H7 (cell line): Measurements from ENCODE around the gene CNTNAP2. TPM values are rescaled to one million over a fixed set of nuclear protein-coding genes. Genes with fewer than 3 reads are reported as not detected.

ENCODE experiments used
- DNase-seq: peaks from one replicate; pipeline ENCODE4 v3.0.0; 2012
- H3K27me3 ChIP-seq: 2 replicates; pipeline ENCODE4 v1.6.0; 2011; ENCODE audit warnings: mild to moderate bottlenecking, low read length; ENCODE audit not compliant: control insufficient read depth, insufficient read depth
- H3K36me3 ChIP-seq: replicated peaks from 2 replicates; pipeline ENCODE4 v1.5.1; 2011; ENCODE audit warnings: low read length; ENCODE audit not compliant: control insufficient read depth, insufficient read depth
- H3K4me3 ChIP-seq: 2 replicates; pipeline ENCODE4 v1.5.1; 2011; ENCODE audit warnings: low read depth, mild to moderate bottlenecking, control low read depth, low read length, moderate library complexity; ENCODE audit not compliant: insufficient read depth
- total RNA-seq: library from RNA; depleted of rRNA; stranded (reverse); fragments of >200 nt; shearing (Covaris generic); gene quantifications from 2 replicates; pipeline ENCODE4 v1.2.3, GENCODE V29; 2014

CNTNAP2 gene
- total RNA-seq, 1 experiment from 2014 or later = 109 TPM

DNA sequence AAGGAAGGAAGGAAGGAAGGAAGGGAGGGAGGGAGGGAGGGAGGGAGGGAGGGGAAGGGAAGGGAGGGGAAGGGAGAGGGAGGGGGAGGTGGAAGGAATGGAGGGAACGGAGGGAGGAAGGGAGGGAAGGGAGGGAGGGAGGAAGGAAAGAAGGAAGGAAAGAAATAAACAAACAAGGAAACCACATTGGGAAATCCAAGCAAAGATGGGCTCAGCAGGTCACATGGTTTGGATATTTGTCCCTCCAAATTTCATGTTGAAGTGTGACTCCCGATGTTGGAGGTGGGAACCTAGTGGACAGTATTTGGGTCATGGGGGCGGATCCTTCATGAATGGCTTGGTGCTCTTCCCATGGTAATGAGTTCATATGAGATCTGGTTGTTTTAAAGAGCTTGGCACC, 2019.4 kb downstream of the CNTNAP2 start:
- H3K36me3 ChIP-seq = no peaks in the 10 kb centered on the region
- no peaks in the 10 kb centered on the region for H3K27me3 ChIP-seq
- no peak for DNase-seq
- H3K4me3 ChIP-seq = no peak overlapping the region

DNA sequence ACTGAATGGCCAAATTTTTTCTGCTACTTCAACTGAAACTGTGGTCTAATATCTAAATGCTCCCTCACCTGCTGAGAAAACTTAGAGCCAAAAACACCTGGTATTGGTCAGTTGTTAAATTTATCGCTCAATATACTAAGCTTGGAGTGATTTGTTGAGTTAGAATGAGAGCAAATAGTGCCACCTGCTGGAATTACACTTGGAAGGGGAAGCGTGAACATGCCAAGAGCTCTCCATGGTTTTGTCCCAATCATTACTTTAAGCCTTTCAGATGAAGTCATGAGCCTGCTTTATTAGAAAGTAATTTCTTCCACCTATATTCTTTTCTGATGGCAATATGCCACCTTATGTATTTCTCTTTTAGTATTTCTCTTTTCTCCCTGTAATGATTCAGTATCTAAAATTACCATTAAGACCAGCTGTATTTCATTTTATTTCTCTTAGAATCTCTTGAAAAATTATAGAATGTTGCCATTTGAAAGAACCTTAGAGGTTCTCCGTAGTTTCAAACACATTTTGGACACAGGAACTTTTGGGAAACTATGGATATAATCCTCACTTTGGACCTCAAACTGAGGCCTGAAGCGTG, 2026.2 kb downstream of the CNTNAP2 start:
- peak; percentile 52 for DNase-seq
- Histone ChIP-seq H3K27me3 (no peaks in the 10 kb centered on the region), H3K4me3 (no peak overlapping the region), H3K36me3 (no peaks in the 10 kb centered on the region)

DNA sequence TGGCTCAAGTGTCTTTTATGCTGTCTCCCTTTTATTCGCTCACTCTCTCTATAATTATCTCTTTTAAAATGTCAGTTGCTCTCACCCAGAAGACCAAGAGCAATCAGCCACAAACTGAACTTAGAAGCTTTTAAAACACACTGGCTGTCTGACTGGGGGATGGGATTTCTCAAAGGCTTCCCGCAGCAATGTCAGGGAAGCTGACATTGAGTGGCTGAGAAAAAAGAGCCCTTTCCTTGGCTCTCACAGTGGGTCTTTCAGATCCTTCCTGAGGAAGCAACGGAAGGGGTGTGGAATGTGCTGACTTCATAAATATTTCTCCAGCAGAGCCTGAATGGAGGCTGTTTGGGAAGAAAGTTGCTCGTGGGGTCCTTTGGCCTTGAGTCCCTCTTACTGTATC, 2028.2 kb downstream of the CNTNAP2 start:
- no peak for DNase-seq
- H3K27me3 ChIP-seq = no peaks in the 10 kb centered on the region
- no peaks in the 10 kb centered on the region for H3K36me3 ChIP-seq
- no peak overlapping the region for H3K4me3 ChIP-seq

DNA sequence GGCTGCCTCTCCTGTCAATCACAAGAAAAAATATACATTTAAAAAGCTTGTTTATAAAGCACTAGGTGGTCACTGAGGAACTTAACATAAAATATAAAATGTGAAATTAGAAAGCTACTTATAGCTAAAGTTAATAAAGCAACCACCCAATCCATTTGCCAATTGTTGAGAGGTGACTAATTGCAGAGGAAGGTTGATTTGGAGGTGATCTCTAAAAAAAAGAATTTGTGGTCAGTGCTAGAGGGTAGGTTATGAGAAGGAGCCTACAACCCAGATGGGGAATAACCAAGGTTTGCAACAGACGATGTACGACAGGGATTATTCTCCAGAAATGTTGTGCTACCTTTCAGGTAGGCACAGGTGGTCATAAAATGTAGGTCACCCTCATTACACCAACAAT, 2029.7 kb downstream of the CNTNAP2 start:
- H3K27me3 ChIP-seq = no peaks in the 10 kb centered on the region
- H3K4me3 ChIP-seq = no peak overlapping the region
- no peak for DNase-seq
- no peaks in the 10 kb centered on the region for H3K36me3 ChIP-seq

DNA sequence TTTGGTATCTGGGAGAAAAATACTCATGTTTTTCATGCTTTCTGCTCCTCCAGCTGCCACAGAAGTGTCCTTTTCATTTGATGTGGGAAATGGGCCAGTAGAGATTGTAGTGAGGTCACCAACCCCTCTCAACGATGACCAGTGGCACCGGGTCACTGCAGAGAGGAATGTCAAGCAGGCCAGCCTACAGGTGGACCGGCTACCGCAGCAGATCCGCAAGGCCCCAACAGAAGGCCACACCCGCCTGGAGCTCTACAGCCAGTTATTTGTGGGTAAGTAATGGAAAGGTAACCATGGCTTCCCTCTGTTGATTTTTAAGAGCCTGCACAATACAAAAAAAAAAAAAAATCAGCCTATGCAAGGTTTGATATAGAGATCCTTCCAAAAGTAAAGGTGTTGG, 2030.8 kb downstream of the CNTNAP2 start:
- H3K4me3 ChIP-seq = no peak overlapping the region
- H3K27me3 ChIP-seq = no peaks in the 10 kb centered on the region
- DNase-seq = no peak
- H3K36me3 ChIP-seq = no peaks in the 10 kb centered on the region

DNA sequence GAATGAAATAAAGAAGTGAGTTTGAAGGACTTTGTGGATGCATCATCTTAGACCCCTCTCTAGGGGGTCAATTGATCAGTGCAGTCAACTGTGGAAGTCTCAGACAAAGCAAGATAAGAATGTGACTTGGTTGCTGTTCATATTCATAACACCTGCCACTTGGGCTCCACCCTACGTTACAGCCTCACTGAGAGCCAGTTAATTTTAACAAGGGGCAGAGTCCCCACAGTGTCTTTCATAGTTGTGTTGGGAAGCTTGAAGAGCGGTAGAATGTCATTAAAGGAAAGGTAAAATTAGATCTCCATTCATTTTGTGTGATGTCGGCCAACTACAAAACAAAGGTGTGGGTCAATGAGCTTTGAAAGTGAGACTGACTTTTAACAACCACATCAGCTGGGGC, 2031.9 kb downstream of the CNTNAP2 start:
- Histone ChIP-seq H3K4me3 (no peak overlapping the region), H3K36me3 (no peaks in the 10 kb centered on the region), H3K27me3 (no peaks in the 10 kb centered on the region)
- DNase-seq = no peak

DNA sequence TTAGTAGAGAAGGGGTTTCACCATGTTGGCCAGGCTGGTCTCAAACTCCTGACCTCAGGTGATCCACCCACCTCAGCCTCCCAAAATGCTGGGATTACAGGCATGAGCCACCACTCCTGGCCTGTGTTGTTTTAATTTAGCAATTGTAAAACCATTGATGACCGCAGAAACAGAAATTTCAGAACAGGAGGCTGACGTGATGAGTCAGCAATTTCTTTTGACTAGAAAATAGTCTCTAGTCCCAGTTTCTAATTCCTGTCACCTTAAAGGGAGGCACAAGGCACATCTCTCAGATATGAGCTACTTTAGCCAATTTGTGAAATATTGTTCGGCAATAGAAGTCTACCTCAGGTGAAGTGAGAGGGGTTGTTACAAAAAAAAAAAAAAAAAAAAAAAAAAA, 2033.1 kb downstream of the CNTNAP2 start:
- DNase-seq = no peak
- H3K36me3 ChIP-seq = no peaks in the 10 kb centered on the region
- H3K4me3 ChIP-seq = no peak overlapping the region
- H3K27me3 ChIP-seq = no peaks in the 10 kb centered on the region

DNA sequence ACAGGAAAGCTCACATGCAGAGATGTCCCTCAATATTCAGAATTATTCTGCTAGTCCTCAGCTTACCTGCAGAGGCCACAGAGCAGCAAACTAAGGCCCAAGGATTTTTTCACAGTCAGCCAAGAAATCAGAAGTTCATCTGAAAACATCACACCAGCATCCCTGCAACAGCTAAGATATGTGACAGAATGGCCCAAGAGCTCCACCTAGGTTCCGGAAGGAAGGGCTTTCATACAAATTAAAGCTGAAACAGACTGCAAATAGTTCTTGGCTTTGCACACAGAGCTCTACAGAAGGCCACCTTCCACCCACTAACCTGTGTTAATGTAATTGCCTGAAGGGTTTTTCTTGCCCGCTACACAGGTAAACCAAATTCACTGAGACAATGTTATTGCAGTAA, 2035.2 kb downstream of the CNTNAP2 start:
- Histone ChIP-seq H3K4me3 (no peak overlapping the region), H3K36me3 (no peaks in the 10 kb centered on the region), H3K27me3 (no peaks in the 10 kb centered on the region)
- peak; percentile 24 for DNase-seq

DNA sequence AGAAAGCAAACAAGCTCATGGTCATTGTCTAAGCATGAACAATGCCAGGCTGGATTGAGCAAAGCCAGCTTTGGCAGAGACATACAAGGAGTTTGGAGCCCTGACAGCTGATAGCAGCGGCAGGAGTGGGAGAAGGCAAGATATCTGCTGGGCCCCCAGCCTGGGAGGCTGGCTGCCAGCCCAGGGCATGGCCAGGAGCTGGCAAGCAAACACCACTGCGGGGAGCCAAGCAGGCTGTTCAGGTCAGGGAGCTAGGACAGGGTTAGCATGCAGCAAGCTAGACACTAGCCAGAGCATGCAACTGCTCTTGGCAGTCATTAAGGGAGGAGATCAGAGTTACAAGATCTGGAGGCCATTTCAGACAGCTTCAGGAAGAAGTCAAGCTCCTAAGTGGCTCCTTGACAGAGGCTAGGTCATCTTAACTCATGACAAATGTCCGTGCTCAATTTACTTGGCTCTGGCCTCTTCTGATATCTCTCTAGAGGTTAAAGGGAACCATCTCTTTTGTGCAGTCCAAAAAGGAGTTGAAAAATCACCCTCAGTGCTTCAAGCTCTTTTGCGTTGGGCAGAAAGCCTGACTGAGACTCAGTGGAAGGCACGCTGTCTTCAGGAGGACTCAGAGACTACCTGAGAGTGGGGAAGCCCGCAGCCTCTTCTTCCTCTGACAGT, 2037.1 kb downstream of the CNTNAP2 start:
- no peaks in the 10 kb centered on the region for H3K27me3 ChIP-seq
- DNase-seq = no peak
- H3K4me3 ChIP-seq = no peak overlapping the region
- no peaks in the 10 kb centered on the region for H3K36me3 ChIP-seq

DNA sequence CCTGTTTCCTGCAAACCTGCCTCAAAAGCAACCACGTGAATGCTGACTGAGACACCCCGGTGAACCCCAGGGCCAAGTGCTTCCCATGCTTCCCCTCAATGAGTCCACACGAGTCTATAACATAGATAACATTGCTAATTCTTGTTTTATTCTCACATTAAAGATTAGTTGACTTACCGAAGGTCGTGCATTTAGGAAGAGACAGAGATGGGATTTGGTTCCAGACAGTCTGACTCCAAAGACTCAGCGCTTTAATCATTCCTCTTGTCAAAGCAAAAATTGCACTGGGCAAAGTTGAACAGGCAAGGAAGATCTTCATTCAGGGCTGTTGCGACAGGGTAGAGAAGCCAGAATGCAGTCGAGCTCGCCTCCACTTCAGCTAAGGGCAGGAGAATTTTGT, 2038.4 kb downstream of the CNTNAP2 start:
- no peak overlapping the region for H3K4me3 ChIP-seq
- no peak for DNase-seq
- no peaks in the 10 kb centered on the region for H3K27me3 ChIP-seq

DNA sequence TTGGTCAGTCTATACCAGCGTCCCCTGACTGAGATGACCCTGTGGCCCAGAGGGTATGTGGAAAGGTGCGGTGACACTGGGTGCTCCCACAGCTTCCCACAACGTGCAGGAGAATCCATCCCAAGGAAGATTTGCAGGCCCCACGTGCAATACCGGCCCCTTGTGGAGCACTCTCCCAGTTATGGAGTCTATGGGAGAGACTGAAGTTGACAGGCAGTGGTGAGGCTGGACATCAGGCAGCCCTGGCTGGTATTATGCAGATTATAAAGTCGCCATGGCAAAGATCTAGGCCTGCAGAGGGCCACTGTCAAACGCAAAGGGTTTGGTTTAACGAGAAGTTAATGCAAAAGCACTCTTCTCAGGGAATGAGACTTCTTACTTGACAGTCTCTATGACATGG, 2039.2 kb downstream of the CNTNAP2 start:
- H3K4me3 ChIP-seq = no peak overlapping the region
- H3K27me3 ChIP-seq = no peaks in the 10 kb centered on the region
- H3K36me3 ChIP-seq = no peaks in the 10 kb centered on the region
- DNase-seq = no peak

More for the DNA sequence above, 2038.4 kb downstream of the CNTNAP2 start:
- H3K36me3 ChIP-seq = no peaks in the 10 kb centered on the region

DNA sequence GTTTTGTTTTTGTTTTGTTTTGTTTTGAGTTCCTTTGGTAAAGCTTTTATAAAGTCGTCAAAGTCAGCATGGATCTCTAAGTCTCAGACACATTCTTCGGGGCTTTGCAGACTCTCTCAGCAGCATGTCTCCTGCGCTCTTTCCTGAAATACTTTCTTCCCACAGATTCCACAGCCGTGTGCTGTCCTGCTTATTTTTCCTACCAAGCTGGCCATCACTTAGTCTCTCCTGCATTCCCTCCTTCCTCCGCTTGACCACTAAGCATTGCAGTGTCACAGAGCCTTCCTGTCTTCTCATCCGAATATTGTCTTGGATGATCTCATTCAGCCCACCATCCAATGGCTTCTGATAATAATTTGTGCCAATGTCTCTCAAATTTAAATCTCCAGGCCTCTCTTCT, 2039.6 kb downstream of the CNTNAP2 start:
- H3K4me3 ChIP-seq = no peak overlapping the region
- no peaks in the 10 kb centered on the region for H3K36me3 ChIP-seq
- no peak for DNase-seq
- H3K27me3 ChIP-seq = no peaks in the 10 kb centered on the region

DNA sequence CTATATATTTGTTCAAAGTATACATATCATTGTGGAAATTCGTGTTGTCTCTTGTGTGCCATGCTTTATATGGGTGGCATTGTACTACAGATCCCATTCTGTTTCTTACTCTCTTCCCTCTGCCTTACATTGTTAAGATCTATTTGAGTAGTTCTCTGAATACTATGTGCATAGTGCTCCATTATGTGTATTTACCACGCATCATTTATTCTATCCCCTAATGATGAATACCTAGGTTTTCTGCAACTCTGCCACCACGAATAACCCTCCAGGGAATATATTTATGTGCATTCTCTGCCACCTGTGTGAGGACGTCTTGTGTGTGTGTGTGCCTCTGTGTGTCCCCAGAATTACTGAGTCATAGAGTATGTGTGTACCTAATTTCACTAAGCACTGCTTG, 2042.7 kb downstream of the CNTNAP2 start:
- DNase-seq = no peak
- no peak overlapping the region for H3K4me3 ChIP-seq
- no peaks in the 10 kb centered on the region for H3K27me3 ChIP-seq
- H3K36me3 ChIP-seq = no peaks in the 10 kb centered on the region

DNA sequence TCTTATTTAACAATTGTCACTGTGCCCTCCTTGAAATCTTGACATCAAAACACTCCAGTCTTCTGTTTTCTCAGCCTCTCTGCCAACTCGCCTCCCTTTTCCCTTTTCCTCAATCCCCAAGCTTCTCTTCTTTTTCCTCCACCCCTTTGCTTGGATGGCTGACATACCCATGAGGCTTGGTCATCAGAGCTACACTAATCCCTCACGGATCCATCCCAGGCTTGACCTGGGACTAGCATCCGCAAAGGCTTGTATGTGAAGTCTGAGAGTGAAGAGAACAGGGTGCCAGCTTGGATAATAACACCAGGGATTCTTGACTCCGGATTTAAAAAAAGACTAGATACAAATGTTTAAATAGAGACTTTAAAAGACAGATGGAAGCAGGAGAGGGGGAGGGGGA, 2045.2 kb downstream of the CNTNAP2 start:
- H3K4me3 ChIP-seq = no peak overlapping the region
- no peaks in the 10 kb centered on the region for H3K36me3 ChIP-seq
- no peak for DNase-seq
- H3K27me3 ChIP-seq = no peaks in the 10 kb centered on the region

DNA sequence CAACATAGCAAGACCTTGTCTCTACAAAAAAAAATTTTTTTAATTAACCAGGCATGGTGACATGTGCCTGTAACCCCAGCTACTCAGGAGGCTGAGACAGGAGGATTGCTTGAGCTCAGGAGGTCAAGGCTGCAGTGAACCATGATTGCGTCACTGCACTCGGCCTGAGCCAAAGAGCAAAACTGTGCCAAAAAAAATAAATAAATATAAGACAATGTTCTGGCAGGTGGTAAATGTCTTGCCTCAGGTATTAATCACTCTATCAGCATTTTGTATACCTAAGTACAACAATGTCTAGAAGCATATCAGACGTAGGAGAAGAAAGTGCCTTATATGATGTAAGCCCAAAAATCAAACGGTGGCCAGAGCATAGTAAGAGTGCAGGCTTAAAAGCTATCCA, 2046.2 kb downstream of the CNTNAP2 start:
- H3K4me3 ChIP-seq = no peak overlapping the region
- DNase-seq = no peak
- H3K27me3 ChIP-seq = no peaks in the 10 kb centered on the region
- no peaks in the 10 kb centered on the region for H3K36me3 ChIP-seq

DNA sequence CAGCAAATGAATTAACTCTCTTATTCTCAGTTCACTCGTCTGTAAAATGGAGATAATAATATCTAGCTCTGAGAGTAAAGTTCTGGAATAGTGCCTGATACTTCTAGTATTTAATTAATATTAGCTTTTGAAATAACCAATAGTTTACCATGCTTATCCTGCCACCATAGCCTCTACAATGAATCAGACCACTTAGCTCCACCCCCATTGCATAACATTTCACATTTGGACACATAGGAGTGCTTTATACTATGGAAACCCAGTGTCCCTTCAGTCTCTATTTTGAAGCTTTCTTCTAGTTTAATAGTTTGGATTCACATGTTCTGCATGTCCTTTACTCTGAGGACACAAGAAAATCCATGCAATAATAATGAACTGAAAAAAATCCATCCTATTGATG, 2046.6 kb downstream of the CNTNAP2 start:
- H3K36me3 ChIP-seq = no peaks in the 10 kb centered on the region
- DNase-seq = no peak
- no peak overlapping the region for H3K4me3 ChIP-seq
- H3K27me3 ChIP-seq = no peaks in the 10 kb centered on the region
